H54 (cell line): ENCODE data around the gene PPOX.

Experiments used
- DNase-seq: peaks from one replicate; pipeline ENCODE4 v3.0.0; 2011; ENCODE audit warnings: low spot score, mixed read lengths; ENCODE audit not compliant: insufficient read length
- FAIRE-seq: peaks from 3 replicates; lab custom pipeline; 2011; peaks lifted over from hg19 to GRCh38; lab: Jason Lieb, UNC
- POLR2A ChIP-seq: IDR thresholded peaks from 2 replicates; pipeline ENCODE4 v1.6.1; 2011; ENCODE audit warnings: low read depth, mild to moderate bottlenecking, low read length

The PPOX gene

GRCh38 chr1:161175771-161176453 is 9.7 kb downstream of the PPOX start:
- no peak for TF ChIP-seq POLR2A
- no peak for DNase-seq
- no peak for FAIRE-seq

- no peak for TF ChIP-seq POLR2A
- DNase-seq (no peak), FAIRE-seq (no peak)
These were observed 10.4 kb downstream of the PPOX start for GRCh38 chr1:161176468-161177111.

- DNase-seq (peak; percentile 88), FAIRE-seq (no peak)
- TF ChIP-seq POLR2A, result peak; percentile 98
These were observed 11.1 kb downstream of the PPOX start, which contains the start of gene B4GALT3 for GRCh38 chr1:161177112-161177935. Gene B4GALT3, minus strand, starts transcription at chr1:161177507. Its CDS starts 1,447 bp downstream, at chr1:161176060.

GRCh38 chr1:161177936-161178244 is 11.7 kb downstream of the PPOX start:
- no peak for TF ChIP-seq POLR2A
- DNase-seq (no peak), FAIRE-seq (no peak)

GRCh38 chr1:161179698-161180097 is 13.5 kb downstream of the PPOX start:
- no peak for FAIRE-seq
- DNase-seq, result no peak
- TF ChIP-seq POLR2A, result no peak

GRCh38 chr1:161180639-161181038 is 14.4 kb downstream of the PPOX start:
- TF ChIP-seq POLR2A, result no peak
- DNase-seq (no peak), FAIRE-seq (no peak)

- DNase-seq (peak; percentile 44), FAIRE-seq (no peak)
- no peak for TF ChIP-seq POLR2A
These were observed 16.0 kb downstream of the PPOX start for GRCh38 chr1:161182214-161182613.

GRCh38 chr1:161185282-161185682 is 19.1 kb downstream of the PPOX start:
- DNase-seq (peak; percentile 38), FAIRE-seq (no peak)
- TF ChIP-seq POLR2A, result no peak

GRCh38 chr1:161185732-161186311 is 19.6 kb downstream of the PPOX start:
- no peak for DNase-seq
- FAIRE-seq, result no peak
- no peak for TF ChIP-seq POLR2A

- DNase-seq, result no peak
- no peak for TF ChIP-seq POLR2A
- no peak for FAIRE-seq
These were observed 21.1 kb downstream of the PPOX start for GRCh38 chr1:161187311-161187710.

GRCh38 chr1:161188381-161188780 is 22.2 kb downstream of the PPOX start:
- no peak for TF ChIP-seq POLR2A
- DNase-seq (no peak), FAIRE-seq (no peak)

- FAIRE-seq (no peak), DNase-seq (no peak)
- TF ChIP-seq POLR2A, result no peak
These were observed 22.8 kb downstream of the PPOX start for GRCh38 chr1:161189036-161189435.

- no peak for DNase-seq
- no peak for TF ChIP-seq POLR2A
- no peak for FAIRE-seq
These were observed 24.8 kb downstream of the PPOX start for GRCh38 chr1:161190962-161191521.
